NCI-H446 (cell line): Measurements from ENCODE around the gene GABRP.
"Not testable (repeated sequence)": the region's sequence is repeated elsewhere in the genome, so short reads cannot be mapped to it uniquely, and the experiment has no call there.

Experiments used
- DNase-seq, 2 experiments: peaks; one replicate each; lab custom pipeline; 2025; lab: John Stamatoyannopoulos, UW

The GABRP gene

DNA sequence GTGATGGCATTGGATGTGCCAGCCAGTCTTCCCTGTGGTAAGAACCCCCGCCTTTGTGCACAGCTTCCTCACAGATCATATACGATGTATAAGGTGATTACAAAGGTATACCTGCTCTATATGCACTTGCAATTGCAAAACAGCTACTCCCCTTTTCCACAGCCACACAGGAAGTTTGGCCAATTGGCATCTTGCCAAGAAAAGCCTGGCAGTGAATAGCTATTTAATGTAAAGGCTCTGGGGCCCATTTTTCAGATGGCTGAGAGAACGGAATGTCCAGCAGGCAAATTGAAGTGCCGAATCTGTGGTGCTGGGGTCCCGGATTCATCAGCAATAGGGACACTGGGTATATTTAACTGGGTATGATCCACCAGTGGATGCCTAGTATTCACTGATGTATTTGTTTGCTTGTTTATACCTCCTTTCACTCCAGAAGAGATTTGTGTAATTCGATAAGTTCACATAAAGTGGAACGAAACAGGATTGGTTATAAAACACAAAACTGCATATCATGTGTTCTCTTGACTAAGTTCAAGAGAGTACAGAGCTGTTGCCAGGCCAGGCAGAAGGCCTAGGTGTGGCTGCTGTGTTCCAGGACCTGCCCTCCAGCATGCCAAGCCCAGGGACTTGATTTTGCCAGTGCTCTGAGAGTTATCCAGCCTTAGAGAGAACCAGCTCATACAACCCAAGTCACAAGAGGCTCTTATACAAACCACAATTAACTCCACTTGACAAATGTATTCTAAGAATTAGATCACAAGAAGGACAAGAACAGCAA, 27.7 kb upstream of the GABRP start:
- peak in 1 of 2 experiments; percentile 48 for DNase-seq

DNA sequence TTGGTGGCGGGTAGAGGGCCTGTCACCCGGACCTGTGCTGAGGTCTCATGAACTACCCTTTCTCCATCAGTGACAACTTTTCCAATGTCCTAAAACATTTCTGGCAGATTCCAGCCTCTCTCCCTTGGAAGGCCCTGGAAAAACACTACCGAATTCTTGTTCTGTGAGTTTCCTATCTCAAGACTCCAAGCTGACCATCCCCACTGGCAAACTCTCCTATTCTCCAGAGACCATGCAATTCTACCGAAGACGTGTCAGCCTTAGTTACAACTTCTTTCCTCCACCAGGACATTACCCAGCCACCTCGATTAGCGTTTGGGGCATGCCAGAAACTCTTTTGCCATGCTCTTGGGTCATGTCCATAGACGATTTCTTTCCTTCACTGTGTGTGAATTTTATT, 26.8 kb upstream of the GABRP start:
- no peak for DNase-seq

DNA sequence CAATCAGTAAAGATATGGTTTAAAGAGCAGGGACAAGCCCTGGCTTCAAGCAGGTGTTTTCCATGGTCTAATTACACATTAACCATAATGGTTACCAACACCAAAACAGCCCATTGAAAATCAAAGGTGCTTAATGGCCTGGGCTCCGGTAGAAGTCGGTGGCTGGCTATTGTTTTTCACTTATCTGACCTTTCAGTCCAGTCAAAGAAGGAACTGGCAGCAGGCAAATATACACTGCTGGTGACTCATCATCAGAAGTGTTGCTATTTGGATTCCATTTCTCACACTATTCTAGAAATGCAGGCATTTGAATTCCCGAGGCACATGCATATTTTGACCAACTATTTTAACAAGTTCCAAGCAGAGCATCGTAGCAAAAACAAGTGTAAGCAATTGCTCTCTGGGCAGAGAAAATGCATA, 26.3 kb upstream of the GABRP start:
- DNase-seq = peak in 1 of 2 experiments; percentile 14

DNA sequence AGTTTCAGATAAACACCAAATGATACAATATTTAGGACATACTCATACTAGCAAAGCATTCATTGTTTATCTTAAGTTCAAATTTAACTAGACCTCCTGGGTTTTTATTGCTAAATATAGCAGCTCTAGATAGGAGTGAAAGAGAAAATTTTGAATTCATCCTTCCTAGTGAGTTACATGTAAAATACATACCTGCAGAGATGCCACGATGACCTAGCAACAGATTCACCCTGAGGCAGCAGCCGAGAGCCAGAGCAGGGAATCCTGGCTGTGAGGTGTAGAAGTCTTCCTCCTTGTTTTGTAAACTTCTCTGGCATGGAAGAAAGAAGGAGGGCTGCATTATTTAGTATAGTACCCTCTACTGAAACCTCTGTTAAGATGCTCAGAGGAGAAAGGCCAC, 25.9 kb upstream of the GABRP start:
- no peak for DNase-seq

DNA sequence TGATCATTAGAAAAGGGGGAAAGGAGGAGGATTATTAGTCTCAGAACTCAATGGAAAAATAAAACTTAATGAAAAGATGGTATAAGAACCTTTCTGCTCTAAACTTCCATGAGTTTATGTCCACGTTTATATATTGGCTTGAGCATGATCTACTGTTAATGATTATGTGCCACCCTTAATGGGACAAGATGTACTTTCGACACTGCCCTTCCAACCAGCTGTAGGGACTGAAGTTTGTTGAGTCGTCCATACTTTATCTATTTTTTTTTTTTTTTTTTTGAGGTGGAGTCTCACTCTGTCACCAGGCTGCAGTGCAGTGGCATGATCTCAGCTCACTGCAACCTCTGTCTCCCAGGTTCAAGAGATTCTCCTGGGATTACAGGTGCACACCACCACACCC, 25.0 kb upstream of the GABRP start:
- DNase-seq = no peak

DNA sequence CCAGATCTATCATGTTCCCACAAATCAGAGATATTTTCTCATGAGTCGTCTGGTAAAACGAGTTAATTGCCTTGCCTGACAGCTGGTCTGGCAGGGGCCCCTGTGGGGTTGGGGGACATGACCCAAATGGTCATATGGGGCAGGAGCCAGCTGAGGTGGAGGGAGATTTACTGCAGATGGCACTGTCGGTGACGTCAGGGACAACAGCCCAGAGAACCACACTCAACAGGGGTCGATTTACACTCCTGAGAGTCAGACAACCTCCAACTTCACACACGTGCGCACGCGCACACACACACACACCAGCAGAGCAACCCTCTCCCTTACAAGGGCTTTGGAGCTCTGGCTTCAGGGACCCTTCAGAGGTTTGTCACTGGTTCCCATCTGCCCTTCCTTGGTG, 23.4 kb upstream of the GABRP start:
- peak; percentile 8 to 51 for DNase-seq

DNA sequence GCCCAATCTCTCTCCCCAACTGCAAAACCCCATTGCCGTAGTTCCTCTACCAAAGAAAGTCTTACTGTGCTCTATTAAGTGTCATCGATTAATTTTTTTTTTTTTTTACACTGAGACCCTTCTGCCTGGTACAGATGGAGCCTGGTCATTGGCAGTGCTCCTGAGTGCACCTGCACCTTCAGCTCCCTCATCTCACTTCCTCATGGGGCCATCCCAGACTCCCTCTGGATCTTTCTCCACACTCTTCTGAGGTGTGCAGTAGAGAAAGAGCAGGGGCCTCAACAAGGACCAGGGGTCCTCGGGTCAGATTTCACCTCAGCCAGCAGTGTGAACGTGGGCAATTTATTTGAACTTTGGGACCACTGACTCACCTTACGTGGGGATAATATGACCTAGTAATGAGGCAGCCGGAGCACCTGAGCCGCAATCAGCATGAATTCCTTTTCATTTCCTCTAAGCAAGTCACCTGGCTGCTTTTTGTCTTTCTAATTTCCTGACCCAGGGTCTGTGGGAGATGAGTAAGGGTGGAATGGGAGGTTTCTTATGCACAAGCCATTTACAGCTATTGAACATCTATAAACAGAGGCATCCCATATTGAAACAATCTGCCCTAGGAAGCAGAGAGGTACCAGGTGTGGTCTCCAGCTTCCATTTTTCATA, 22.3 kb upstream of the GABRP start:
- DNase-seq = no peak

DNA sequence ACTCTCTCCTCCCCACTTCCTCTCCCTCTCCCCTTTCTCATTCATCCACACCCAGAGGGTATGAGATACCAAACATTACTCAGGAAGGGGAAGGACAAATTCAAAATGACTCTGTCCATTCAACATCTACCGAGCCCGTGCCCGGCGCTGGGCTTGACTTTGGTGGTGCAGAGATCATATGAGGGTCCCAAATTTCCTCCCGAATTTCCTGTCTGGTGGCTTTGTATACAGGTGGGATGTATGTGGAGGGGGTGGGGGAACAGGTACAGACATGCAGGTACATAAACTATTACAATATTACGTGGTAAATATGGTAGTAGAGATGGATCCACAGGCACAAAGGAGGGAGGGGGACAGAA, 21.8 kb upstream of the GABRP start:
- no peak for DNase-seq

DNA sequence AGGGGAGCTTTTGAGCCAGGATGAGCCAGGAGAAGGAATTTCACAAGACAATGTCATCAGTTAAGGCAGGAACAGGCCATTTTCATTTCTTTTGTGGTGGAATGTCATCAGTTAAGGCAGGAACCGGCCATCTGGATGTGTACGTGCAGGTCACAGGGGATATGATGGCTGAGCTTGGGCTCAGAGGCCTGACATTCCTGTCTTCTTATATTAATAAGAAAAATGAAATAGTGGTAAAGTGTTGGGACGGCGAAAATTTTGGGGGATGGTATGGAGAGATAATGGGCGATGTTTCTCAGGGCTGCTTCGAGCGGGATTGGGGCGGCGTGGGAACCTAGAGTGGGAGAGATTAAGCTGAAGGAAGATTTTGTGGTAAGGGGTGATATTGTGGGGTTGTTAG, 21.2 kb upstream of the GABRP start:
- not testable (repeated sequence) for DNase-seq

DNA sequence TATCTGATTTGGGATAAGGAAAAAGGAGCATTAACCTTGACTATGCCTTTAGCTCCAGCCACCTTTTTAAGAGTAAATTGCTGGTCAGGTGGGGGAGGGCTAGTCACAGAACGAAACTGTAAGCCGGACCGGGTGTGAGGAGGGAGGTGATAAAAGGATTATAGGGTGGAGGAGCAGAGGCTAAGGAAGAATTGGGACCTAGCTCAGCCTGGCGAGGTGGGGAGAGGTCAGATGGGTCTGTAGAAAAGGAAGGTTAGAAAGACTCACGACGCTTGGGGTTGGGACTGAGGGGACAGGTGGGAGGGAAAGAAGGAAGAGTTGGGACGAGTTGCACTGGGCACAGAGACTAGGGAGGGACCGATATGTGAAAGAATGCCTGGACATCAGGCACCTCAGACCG, 17.7 kb upstream of the GABRP start:
- DNase-seq = not testable (repeated sequence)

DNA sequence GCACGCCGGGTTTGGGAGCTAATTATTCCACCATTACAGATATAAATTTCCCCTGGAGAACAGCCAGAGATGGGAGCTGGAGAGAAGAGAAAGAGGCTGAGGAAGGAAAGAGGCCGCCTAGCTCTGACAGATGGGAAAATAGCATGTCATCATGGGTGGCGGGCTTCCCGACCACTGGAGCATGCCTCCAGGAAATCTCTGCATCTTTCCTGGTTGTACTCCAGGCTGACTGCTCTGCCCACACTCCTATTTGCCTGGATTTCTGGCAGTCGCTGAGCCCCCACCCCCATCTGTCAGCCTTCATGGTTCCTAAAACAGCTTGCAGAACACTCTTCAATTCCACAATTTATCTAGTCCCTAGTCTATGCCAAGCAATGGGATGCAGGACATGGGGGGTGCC, 14.3 kb upstream of the GABRP start:
- DNase-seq = peak; percentile 90 to 97

DNA sequence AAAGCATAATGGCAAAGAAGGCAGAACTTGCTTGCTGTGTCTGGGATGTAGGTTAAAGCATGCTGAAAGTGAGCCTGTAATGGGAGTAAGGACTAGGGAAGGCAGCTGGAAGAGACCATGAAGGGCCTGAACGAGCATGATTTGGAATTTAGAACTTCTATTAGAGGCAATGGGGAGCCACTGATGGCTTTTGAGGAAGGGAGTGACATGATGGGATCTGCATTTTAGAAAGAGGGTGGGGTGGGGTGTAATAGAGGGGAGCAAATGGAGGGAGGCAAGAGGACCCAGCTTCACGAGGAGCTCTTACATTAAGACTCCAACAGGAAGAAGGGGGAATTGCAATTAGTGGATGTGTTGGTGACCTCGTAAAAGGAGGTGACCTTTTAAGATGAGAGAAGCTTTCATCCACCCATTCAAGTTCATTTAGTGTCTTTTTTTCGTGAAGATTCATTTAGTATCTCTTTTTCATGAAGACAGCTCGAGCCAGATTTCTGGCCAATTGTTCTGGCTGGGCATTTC, 13.6 kb upstream of the GABRP start:
- DNase-seq = no peak

DNA sequence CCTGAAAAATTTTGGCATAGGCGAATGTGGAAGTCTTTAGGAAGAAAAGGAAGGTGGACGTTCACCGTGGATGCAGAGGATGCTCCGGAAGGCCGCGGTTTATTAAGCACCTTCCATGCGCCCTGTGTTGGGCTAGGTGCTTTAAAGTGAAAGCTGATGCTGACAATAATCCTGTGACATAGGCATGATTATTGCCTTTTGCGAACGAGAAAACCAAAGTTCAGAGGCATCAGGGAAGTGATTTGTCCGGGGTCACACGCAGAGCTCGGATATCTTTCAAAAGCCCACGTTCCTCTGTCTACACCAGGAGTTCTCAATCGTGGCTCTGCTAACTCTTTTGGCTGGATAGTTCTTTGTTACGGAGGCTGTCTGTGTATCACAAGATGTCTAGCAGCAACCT, 12.0 kb upstream of the GABRP start:
- DNase-seq = no peak

DNA sequence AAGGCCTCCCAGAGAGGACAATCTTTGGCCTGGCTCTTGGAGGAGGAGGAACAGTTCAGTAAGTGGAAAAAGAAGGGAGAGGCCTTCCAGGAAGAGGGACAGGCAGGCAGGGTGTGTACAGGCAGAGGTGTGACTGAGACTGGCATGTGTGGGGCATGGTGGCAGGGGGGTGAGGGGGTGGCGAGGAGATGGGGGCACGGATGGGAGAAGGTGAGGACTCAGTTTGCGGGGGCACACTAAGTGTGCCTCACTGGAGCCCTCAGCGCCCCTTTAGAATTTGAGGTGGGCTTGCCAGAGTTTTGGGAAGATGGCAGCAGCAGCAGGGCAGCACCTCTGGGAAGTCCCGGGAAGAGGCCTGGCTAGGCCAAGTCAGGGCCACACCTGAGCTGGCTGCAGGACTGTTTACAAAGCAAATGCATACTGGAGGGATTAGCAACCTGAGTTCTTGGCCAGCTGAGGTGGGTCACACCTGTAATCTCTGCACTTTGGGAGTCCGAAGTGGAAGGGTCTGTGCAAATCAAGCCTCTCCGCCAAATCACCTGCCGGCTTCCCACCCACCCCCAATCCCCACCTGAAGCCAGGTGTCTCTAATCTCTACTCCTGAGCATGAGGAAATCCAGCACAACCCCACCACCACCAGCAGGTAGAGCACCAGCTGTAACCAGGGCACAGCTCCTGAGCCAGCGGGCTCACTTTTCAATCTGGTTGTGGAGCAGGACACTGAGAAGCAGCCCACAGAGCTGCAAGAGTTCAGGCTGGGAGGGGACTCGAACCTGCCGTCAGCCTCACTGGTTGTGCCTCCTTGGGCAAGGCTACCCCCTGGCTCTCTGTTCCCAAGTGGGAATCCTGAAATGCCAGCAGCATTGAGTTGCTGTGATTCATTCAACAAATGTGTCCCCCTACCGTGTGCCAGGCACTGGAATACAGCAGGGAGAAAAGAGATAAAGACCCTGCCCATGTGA, 10.2 kb upstream of the GABRP start:
- DNase-seq = no peak

DNA sequence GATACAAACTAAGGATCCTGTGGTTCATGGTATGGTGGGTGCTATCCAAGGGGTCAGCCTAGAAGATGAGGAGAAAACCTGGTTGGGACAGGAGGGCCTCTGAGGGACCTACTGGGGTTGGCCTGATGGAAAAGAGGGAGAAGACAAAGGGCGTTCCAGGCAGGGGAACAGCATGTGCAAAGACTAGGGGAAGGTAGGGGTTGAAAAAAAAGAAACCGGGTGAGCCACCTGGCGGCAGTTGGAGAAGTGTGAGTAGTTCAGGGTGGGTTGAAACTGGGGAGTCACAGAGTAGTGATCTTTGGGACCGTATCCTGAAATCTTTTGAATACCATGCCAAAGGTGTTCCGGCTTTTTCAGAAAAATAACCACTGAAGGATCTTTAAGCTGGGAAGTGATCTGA, 8.7 kb upstream of the GABRP start:
- no peak for DNase-seq

DNA sequence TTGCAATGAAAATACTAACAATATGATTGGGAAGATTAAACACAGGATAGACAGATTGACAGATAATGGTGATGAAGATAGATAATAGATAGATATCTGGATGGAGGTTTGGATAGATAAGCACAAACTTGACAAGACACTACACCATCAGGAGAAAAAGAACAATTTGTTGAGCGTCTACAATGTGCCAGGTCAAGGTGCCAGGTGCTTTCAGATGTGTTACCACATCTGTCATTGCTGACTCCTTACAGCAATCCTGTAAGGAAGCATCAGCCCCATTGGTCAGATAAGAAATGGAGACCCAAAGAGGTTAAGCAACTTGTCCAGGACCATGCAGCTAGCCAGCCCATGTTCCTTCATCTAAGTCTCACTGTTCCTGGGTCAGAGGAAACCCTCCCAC, 1.6 kb upstream of the GABRP start:
- no peak for DNase-seq

DNA sequence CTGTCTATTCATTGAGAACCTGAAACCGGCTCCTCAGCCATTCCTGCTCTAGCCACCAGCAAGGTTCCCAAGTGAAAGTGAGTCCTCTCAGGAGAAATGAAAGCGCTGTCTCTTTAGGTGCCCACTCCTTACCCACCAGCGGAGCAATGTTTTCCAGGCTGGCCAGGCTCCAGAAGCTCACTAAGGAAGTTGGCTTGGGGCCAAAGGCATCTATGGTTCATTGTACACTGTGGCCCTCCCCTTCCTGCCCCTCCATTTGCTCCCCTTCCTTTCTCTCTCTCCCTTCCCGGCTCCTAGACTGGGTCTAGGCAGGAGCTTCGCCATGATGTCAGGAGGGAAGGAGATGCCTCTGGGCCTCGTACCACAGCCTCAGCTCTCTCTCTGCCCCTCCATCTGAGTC, 1.1 kb upstream of the GABRP start:
- peak in 1 of 2 experiments; percentile 61 for DNase-seq

DNA sequence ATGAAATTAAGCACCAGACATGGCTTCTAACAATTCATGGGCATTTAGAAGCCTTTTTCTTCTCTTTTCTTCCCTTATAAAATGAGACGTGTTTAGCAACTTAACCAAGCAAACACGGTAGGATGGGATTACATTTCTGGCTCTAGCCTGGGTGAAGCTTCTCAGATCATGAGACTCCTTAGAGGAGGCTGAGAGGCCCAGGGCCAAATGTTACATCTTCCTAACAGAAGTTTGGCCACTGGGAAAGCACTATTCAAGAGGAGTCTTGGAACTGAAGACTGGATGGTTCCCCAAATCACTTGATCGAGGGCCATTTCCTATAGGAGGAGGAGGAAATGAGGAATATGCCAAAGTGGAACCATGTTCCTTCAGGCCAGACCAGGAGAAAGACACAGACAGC, 1.9 kb downstream of the GABRP start:
- DNase-seq = peak in 1 of 2 experiments; percentile 73

DNA sequence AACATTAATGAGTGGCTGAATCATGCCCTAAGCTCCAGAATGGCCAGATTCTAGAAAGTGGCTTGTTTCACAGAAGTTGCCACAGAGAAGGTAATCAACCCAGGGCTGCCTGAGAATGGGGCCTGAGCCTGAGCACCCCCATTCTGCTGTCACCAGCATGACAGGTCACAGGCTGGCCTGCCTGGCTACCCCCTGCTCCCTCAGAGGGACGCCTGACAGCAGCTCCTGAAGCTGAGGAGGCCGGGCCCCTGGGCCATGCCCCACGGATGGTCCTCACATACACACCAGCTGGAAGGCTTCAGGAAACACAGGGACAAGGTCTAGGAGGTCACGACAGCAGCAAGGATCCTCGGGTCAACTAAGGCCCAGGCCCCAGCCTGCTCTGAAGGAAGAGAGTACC, 3.7 kb downstream of the GABRP start:
- DNase-seq = no peak

DNA sequence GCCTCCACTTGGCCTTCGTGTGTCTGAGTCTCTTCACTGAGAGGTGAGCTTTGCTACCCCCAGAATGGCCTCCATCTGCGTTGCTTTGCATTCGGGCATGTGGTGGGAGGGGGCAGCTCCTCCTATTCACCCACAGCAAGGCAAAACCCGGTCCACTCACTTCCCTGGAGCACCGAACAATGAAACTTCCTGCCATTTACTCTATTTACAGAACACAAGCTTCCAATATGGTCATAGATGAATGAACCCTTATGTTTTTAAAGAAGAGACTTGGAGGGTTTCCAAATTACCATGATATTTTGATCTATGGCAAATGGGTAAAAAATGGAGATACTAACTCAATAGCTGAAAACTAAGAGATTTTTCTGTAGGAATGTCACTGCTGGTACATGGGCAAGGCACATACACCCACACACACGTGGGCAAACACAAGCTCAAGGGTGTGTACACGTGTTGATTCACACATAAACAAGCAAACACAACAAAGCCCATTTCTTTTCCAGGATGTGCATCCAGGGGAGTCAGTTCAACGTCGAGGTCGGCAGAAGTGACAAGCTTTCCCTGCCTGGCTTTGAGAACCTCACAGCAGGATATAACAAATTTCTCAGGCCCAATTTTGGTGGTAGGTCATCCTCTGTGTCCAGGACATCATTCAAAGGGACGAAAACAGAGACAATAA, 5.2 kb downstream of the GABRP start:
- no peak for DNase-seq

DNA sequence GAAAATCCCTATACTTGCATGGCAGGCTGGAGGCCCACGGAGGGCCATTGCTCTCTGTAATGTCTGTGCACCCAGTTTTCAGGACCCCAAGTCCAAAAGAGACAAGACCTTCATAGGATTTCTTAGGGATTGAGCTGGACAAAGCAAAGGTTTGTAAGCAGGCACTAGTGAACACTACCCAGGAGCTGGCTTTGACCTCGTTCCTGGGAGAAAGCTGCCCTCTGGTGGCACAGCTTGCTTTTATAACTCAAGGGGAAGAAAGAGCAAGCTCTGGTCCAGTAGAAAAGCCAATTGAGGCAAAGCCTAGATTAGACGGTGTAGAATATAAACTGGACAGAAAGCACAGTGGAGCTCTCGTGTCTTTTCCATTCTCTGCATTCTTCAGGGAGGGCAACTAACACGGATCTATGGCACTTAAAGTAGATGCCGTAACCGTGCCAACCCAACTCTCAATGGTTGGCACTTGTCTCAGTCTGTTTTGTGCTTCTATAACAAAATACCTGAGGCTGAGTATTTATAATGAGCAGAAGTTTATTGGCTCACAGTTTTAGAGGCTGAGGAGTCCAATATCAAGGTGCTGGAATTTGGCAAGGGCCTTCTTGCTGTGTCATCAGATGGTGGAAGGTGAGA, 7.9 kb downstream of the GABRP start:
- DNase-seq = peak; percentile 33 to 72
